Activated naive CD4-positive, alpha-beta T cell treated with anti-CD3 and anti-CD28 coated beads, Interleukin-2, amount 10 ng/mL, durations not matched to agents 7 days and 5 days (primary cell): ENCODE data around the gene OR8J3.
"Not testable (repeated sequence)": the region's sequence is repeated elsewhere in the genome, so short reads cannot be mapped to it uniquely, and the experiment has no call there.

Source experiments
- CTCF ChIA-PET: fragments of 350-600 bp; sonication (Branson Sonifier 250); formaldehyde crosslinking; loops from one replicate; lab custom pipeline; 2021; ENCODE audit warnings: antibody characterized with exemption; lab: Charles Lee
- DNase-seq: peaks from one replicate; pipeline ENCODE4 v3.0.0-alpha.2; 2020
- H3K27ac Mint-ChIP-seq: one replicate; pipeline ENCODE4 v1.8.0; 2021; ENCODE audit warnings: mild to moderate bottlenecking, moderate library complexity, mixed read lengths
- H3K27me3 Mint-ChIP-seq: one replicate; pipeline ENCODE4 v1.8.0; 2021; ENCODE audit warnings: mild to moderate bottlenecking, mixed read lengths
- H3K36me3 Mint-ChIP-seq: one replicate; pipeline ENCODE4 v1.8.0; 2021; ENCODE audit warnings: mixed read lengths
- H3K4me1 Mint-ChIP-seq: one replicate; pipeline ENCODE4 v1.8.0; 2021; ENCODE audit warnings: mixed read lengths
- H3K4me3 Mint-ChIP-seq: one replicate; pipeline ENCODE4 v1.8.0; 2021; ENCODE audit warnings: mild to moderate bottlenecking, moderate library complexity, mixed read lengths
- H3K9me3 Mint-ChIP-seq: one replicate; pipeline ENCODE4 v1.8.0; 2021; ENCODE audit warnings: mixed read lengths

Gene OR8J3

GRCh38 chr11:56140151-56140661 is at the start of gene OR8J3:
TSS of gene OR8J3 (minus strand) at chr11:56140201. CDS start at chr11:56137718, 2,483 bp downstream.
- Mint-ChIP-seq H3K27me3 (no peaks in the 10 kb centered on the region), H3K9me3 (peaks cover 21% of the 10 kb centered on the region), H3K4me3 (no peak within 1 kb of the TSS), H3K4me1 (no peaks in the 10 kb centered on the region), H3K27ac (no peak within 1 kb of the TSS), H3K36me3 (no peaks in the 10 kb centered on the region)
- no peak for DNase-seq
- CTCF ChIA-PET: no interaction called here

DNA sequence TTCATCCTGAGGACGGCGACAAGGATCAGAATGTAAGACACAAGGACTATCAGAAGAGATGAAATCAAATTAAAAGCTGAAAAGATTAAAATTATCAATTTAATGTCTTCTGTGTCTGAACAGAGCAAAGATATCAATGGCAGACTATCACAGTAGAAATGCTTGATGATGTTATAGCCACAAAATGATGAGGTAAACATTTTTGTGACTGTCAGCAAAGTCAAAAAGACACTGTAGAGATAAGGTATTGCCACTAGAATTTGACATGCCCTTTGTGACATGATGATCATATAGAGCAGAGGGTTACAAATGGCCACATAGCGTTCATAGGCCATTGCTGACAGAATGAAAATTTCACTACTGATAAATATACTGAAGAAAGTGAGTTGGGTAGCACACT is 48.6 kb upstream of the OR8J3 start:
- DNase-seq: no peak
- H3K36me3 Mint-ChIP-seq: no peaks in the 10 kb centered on the region
- H3K4me3 Mint-ChIP-seq: no peak overlapping the region
- CTCF ChIA-PET: no interaction called here
- no peaks in the 10 kb centered on the region for H3K27me3 Mint-ChIP-seq
- H3K4me1 Mint-ChIP-seq: no peaks in the 10 kb centered on the region
- H3K9me3 Mint-ChIP-seq: peaks cover 13% of the 10 kb centered on the region
- no peak overlapping the region for H3K27ac Mint-ChIP-seq

DNA sequence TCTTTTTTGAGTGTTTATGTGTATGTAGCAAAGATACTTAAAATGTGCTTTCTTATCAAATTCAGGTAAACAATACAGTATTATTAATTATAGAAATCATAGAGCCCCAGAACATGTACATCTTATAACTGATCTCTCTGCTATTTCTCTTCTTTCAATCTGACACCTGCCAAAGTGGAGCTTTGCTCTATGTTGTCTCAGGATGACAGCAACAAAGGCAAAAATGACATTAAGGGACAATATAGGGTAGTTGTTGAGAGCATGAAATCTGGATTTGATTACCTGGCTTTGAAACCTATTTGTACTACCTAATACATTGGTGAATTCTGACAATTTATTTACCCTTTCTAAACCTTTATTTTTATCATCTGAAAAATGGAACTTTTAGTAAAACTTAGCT is 43.5 kb upstream of the OR8J3 start:
- Mint-ChIP-seq H3K36me3 (no peaks in the 10 kb centered on the region), H3K27me3 (no peaks in the 10 kb centered on the region), H3K27ac (no peak overlapping the region), H3K9me3 (peaks cover 14% of the 10 kb centered on the region), H3K4me3 (no peak overlapping the region), H3K4me1 (no peaks in the 10 kb centered on the region)
- CTCF ChIA-PET: no interaction called here
- no peak for DNase-seq

GRCh38 chr11:56176318-56176717 is 36.3 kb upstream of the OR8J3 start, which contains the start of gene OR5J2:
TSS of gene OR5J2 (plus strand) at chr11:56176618. CDS start at chr11:56176618, 0 bp downstream.
- Mint-ChIP-seq H3K4me1 (no peaks in the 10 kb centered on the region), H3K4me3 (no peak within 1 kb of the TSS), H3K9me3 (peaks cover 18% of the 10 kb centered on the region), H3K27ac (no peak within 1 kb of the TSS), H3K36me3 (no peaks in the 10 kb centered on the region), H3K27me3 (no peaks in the 10 kb centered on the region)
- CTCF ChIA-PET: no interaction called here
- no peak for DNase-seq

DNA sequence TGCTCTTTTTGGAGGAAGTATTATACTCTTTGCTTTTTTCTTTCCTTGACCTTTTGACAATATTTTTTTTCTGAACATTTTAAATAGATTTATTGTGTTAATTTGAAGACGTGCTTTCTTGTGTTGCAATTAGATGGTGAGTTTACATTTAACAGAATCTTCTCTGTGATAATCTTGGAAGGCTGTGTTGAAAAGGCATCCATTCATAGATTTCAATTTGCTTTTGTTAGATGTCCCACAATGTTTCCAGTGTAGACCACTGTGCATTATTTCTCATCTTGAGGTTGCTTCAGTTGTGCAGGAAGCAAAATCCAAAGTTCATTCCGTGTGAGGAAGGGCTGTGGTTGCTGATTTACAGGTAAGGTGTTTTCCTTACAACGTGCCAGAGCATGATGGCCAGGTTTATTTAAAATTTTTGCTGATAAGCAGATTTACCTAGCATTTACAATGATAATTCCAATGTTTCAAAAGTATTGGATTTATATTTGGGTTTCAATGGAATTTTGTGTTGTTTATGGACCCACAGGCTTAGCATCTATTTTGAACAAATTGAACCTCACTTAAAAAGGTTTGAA is 32.3 kb upstream of the OR8J3 start:
- no peak overlapping the region for H3K27ac Mint-ChIP-seq
- H3K9me3 Mint-ChIP-seq: peaks cover 13% of the 10 kb centered on the region
- no peaks in the 10 kb centered on the region for H3K4me1 Mint-ChIP-seq
- H3K36me3 Mint-ChIP-seq: no peaks in the 10 kb centered on the region
- no peaks in the 10 kb centered on the region for H3K27me3 Mint-ChIP-seq
- no peak overlapping the region for H3K4me3 Mint-ChIP-seq
- CTCF ChIA-PET: no interaction called here
- no peak for DNase-seq

DNA sequence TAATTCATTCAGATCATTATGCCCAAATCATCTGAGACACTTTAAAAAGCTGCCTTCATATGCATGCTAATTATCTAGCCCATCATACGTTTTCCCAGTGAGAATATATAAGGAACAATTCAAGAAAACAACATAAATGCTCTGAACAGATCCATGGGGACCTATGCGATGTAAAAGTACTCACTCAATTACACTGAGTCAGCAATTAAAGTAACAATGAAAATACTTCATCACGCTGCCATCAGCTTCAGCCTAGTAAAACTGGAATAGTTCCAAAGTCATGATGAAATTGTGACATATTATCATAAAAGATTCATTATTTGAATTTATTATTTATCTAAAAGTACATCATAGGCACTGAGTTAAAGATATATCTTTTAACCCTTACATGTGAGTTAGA is 23.8 kb upstream of the OR8J3 start:
- no peaks in the 10 kb centered on the region for H3K36me3 Mint-ChIP-seq
- CTCF ChIA-PET: no interaction called here
- H3K4me3 Mint-ChIP-seq: no peak overlapping the region

GRCh38 chr11:56160217-56160616 is 20.2 kb upstream of the OR8J3 start, which contains the start of gene OR8K5:
TSS of gene OR8K5 (minus strand) at chr11:56160317. CDS start at chr11:56160317, 0 bp downstream.
- H3K36me3 Mint-ChIP-seq: no peaks in the 10 kb centered on the region
- CTCF ChIA-PET: no interaction called here
- DNase-seq: no peak
- no peaks in the 10 kb centered on the region for H3K4me1 Mint-ChIP-seq
- no peak within 1 kb of the TSS for H3K27ac Mint-ChIP-seq
- H3K27me3 Mint-ChIP-seq: no peaks in the 10 kb centered on the region
- peaks cover 20% of the 10 kb centered on the region for H3K9me3 Mint-ChIP-seq
- no peak within 1 kb of the TSS for H3K4me3 Mint-ChIP-seq

More for the DNA sequence above, 23.8 kb upstream of the OR8J3 start:
- Mint-ChIP-seq H3K27ac (no peak overlapping the region), H3K27me3 (no peaks in the 10 kb centered on the region), H3K4me1 (no peaks in the 10 kb centered on the region), H3K9me3 (peaks cover 5% of the 10 kb centered on the region)
- DNase-seq: no peak

- H3K4me3 Mint-ChIP-seq: no peak overlapping the region
- no peak overlapping the region for H3K27ac Mint-ChIP-seq
- CTCF ChIA-PET: no interaction called here
- no peaks in the 10 kb centered on the region for H3K27me3 Mint-ChIP-seq
- no peaks in the 10 kb centered on the region for H3K36me3 Mint-ChIP-seq
- no peak for DNase-seq
- peaks cover 36% of the 10 kb centered on the region for H3K9me3 Mint-ChIP-seq
- no peaks in the 10 kb centered on the region for H3K4me1 Mint-ChIP-seq
Observed at GRCh38 chr11:56152333-56152732, 12.3 kb upstream of the OR8J3 start.

DNA sequence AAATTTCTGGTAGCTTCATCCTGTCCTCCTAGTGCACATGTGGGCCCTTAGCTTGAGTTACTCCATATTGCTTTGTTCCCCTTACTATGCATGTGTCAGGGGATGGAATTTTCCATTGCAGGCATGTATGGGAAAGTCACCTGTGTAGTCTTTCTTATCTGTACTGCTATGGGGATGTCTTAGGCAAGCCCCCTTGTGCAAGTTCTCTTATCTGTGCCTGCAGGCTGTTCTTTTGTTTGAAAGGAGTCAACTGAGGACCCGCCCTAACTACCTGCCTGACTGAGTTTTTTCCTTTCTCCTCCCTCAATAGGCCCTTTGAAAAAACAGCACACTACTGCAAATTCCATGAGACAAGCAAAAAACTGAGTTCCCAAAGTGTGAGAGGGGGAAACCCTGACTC is 11.4 kb upstream of the OR8J3 start:
- no peak for DNase-seq
- H3K27me3 Mint-ChIP-seq: no peaks in the 10 kb centered on the region
- no peak overlapping the region for H3K4me3 Mint-ChIP-seq
- peaks cover 28% of the 10 kb centered on the region for H3K9me3 Mint-ChIP-seq
- CTCF ChIA-PET: no interaction called here
- H3K36me3 Mint-ChIP-seq: no peaks in the 10 kb centered on the region
- H3K27ac Mint-ChIP-seq: no peak overlapping the region
- no peaks in the 10 kb centered on the region for H3K4me1 Mint-ChIP-seq

GRCh38 chr11:56143681-56144080 is 3.7 kb upstream of the OR8J3 start:
- H3K27ac Mint-ChIP-seq, DNase-seq, H3K27me3 Mint-ChIP-seq, CTCF ChIA-PET, H3K4me1 Mint-ChIP-seq, H3K36me3 Mint-ChIP-seq, H3K4me3 Mint-ChIP-seq: not testable (repeated sequence)
- H3K9me3 Mint-ChIP-seq: peaks cover 13% of the 10 kb centered on the region

GRCh38 chr11:56122073-56122472 is 17.9 kb downstream of the OR8J3 start, which contains the start of gene OR8H3:
TSS of gene OR8H3 (plus strand) at chr11:56122373. CDS start at chr11:56122373, 0 bp downstream.
- H3K4me3 Mint-ChIP-seq: no peak within 1 kb of the TSS
- H3K4me1 Mint-ChIP-seq: no peaks in the 10 kb centered on the region
- no peaks in the 10 kb centered on the region for H3K27me3 Mint-ChIP-seq
- no peak within 1 kb of the TSS for H3K27ac Mint-ChIP-seq
- peaks cover 14% of the 10 kb centered on the region for H3K9me3 Mint-ChIP-seq
- no peaks in the 10 kb centered on the region for H3K36me3 Mint-ChIP-seq
- CTCF ChIA-PET: no interaction called here
- no peak for DNase-seq

- Mint-ChIP-seq H3K9me3 (peaks cover 14% of the 10 kb centered on the region), H3K27me3 (no peaks in the 10 kb centered on the region), H3K27ac (no peak within 1 kb of the TSS), H3K36me3 (no peaks in the 10 kb centered on the region), H3K4me1 (no peaks in the 10 kb centered on the region), H3K4me3 (no peak within 1 kb of the TSS)
- CTCF ChIA-PET: no interaction called here
- DNase-seq: no peak
Observed at GRCh38 chr11:56103210-56103737, 36.7 kb downstream of the OR8J3 start, which contains the start of gene OR8H2. TSS of gene OR8H2 (plus strand) at chr11:56103687. CDS start at chr11:56105043, 1,356 bp downstream.

GRCh38 chr11:56093008-56093407 is 47.0 kb downstream of the OR8J3 start, which contains the start of gene OR8I2:
TSS of gene OR8I2 (plus strand) at chr11:56093308. CDS start at chr11:56093308, 0 bp downstream.
- no peaks in the 10 kb centered on the region for H3K4me1 Mint-ChIP-seq
- no peaks in the 10 kb centered on the region for H3K36me3 Mint-ChIP-seq
- CTCF ChIA-PET: no interaction called here
- DNase-seq: no peak
- peaks cover 11% of the 10 kb centered on the region for H3K9me3 Mint-ChIP-seq
- no peaks in the 10 kb centered on the region for H3K27me3 Mint-ChIP-seq
- H3K4me3 Mint-ChIP-seq: no peak within 1 kb of the TSS
- H3K27ac Mint-ChIP-seq: no peak within 1 kb of the TSS

- Mint-ChIP-seq H3K27ac (no peak overlapping the region), H3K9me3 (peaks cover 5% of the 10 kb centered on the region), H3K36me3 (no peaks in the 10 kb centered on the region), H3K4me1 (no peaks in the 10 kb centered on the region), H3K4me3 (no peak overlapping the region), H3K27me3 (no peaks in the 10 kb centered on the region)
- CTCF ChIA-PET: no interaction called here
- DNase-seq: no peak
Observed at GRCh38 chr11:56089697-56090096, 50.3 kb downstream of the OR8J3 start.
